ENCODE results near the gene ZWINT. TPM values are rescaled to one million over a fixed set of nuclear protein-coding genes. Genes with fewer than 3 reads are reported as not detected.

ZWINT gene
- total and polyA plus RNA-seq, 2 donors (not counting 1 experiment from before 2014, with no cell fraction given), result 10.9 to 19.6 TPM

DNA sequence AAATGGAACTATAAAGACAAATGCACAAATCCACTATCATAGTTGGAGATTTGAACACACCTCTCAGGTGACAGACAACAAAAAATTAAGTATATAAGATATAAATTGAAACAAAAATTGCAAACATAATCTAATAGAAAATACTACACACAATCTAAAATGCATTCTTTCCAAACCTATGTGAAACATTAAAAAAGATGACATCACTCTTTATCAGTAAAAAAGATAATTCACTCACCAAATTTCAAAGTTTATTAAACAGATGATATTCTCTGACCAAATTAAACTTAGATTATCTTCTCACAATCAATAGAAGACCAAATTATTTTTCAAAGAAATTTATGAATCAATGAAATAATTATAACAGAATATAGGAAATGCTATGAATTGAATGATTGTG is 4.0 kb downstream of the ZWINT start:
- H3K4me2 ChIP-seq (ENCODE audit: extremely low read depth, insufficient read depth, low read length), result no peak overlapping the region
- no peak overlapping the region for H3K27ac ChIP-seq (ENCODE audit: insufficient read depth, low read length)
- no peak overlapping the region for H2AFZ ChIP-seq (ENCODE audit: low read length)
- H3K9me3 ChIP-seq (ENCODE audit: control insufficient read depth, insufficient read depth, low read depth, low read length), result no peaks in the 10 kb centered on the region
- no peak overlapping the region for H3K4me3 ChIP-seq (replicated peaks in 1 of 4; ENCODE audit: control extremely low read depth in 1 of 4, insufficient read depth in 1 of 4, low read depth in 3 of 4, low read length in 4 of 4)
- H3K9ac ChIP-seq (ENCODE audit: insufficient read depth, low read length), result no peak overlapping the region
- H3K36me3 ChIP-seq (ENCODE audit: control insufficient read depth, insufficient read depth, low read length), result peaks cover 3% of the 10 kb centered on the region
- H3K27me3 ChIP-seq (ENCODE audit: control insufficient read depth, insufficient read depth, low read length), result no peaks in the 10 kb centered on the region
- no peak for DNase-seq (ENCODE audit: low read depth in 2 of 2)
- no peaks in the 10 kb centered on the region for H3K4me1 ChIP-seq (ENCODE audit: control insufficient read depth, extremely low read depth, insufficient read depth, low read length)
- H4K20me1 ChIP-seq (ENCODE audit: control insufficient read depth, extremely low read depth, insufficient read depth, low read length), result no peaks in the 10 kb centered on the region
- TF ChIP-seq CTCF (conservative IDR thresholded peaks at IDR 0.05 in 1 of 2, IDR thresholded peaks at IDR 0.05 in 1 of 2; ENCODE audit: low read depth in 1 of 2, low read length in 2 of 2) (no peak), EZH2 (IDR thresholded peaks at IDR 0.05; ENCODE audit: low read length, missing control alignments) (no peak)
- peaks cover 18% of the 10 kb centered on the region for H3K79me2 ChIP-seq (ENCODE audit: control insufficient read depth, insufficient read depth, low read length)

DNA sequence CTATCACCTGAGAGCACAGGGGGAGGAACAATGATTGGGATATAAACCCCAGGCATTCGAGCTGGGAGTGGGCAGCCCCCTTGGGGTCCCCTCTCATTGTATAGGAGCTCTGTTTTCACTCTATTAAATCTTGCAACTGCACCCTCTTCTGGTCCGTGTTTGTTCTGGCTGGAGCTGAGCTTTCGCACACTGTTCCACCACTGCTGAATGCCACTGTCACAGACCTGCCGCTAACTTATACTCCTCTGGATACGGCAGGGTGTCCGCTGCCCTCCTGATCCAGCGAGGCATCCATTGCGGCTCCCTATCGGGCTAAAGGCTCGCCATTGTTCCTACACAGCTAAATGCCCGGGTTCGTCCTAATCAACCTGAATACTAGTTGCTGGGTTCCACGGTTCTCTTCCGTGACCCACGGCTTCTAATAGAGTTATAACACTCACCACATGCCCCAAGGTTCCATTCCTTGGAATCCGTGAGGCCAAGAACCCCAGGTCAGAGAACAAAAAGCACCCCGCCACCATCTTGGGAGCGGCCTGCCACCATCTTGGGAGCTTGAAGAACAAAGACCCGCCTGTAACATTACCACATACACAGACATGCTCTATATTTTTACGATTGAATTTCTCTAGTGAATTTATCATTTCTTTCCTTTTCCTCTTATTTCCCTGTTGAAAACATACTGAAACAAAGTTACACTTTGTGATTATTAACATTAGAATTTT is 9.0 kb downstream of the ZWINT start:
- Histone ChIP-seq H3K36me3 (ENCODE audit: control insufficient read depth, insufficient read depth, low read length) (no peaks in the 10 kb centered on the region), H3K79me2 (ENCODE audit: control insufficient read depth, insufficient read depth, low read length) (no peaks in the 10 kb centered on the region), H3K9me3 (ENCODE audit: control insufficient read depth, insufficient read depth, low read depth, low read length) (no peaks in the 10 kb centered on the region), H3K27ac (ENCODE audit: insufficient read depth, low read length) (no peak overlapping the region), H3K4me1 (ENCODE audit: control insufficient read depth, extremely low read depth, insufficient read depth, low read length) (no peaks in the 10 kb centered on the region), H3K4me3 (replicated peaks in 1 of 4; ENCODE audit: control extremely low read depth in 1 of 4, insufficient read depth in 1 of 4, low read depth in 3 of 4, low read length in 4 of 4) (no peak overlapping the region), H3K27me3 (ENCODE audit: control insufficient read depth, insufficient read depth, low read length) (no peaks in the 10 kb centered on the region), H3K9ac (ENCODE audit: insufficient read depth, low read length) (no peak overlapping the region), H2AFZ (ENCODE audit: low read length) (no peak overlapping the region), H4K20me1 (ENCODE audit: control insufficient read depth, extremely low read depth, insufficient read depth, low read length) (no peaks in the 10 kb centered on the region), H3K4me2 (ENCODE audit: extremely low read depth, insufficient read depth, low read length) (no peak overlapping the region)
- TF ChIP-seq EZH2 (IDR thresholded peaks at IDR 0.05; ENCODE audit: low read length, missing control alignments) (no peak), CTCF (conservative IDR thresholded peaks at IDR 0.05 in 1 of 2, IDR thresholded peaks at IDR 0.05 in 1 of 2; ENCODE audit: low read depth in 1 of 2, low read length in 2 of 2) (no peak)
- no peak for DNase-seq (ENCODE audit: low read depth in 2 of 2)

DNA sequence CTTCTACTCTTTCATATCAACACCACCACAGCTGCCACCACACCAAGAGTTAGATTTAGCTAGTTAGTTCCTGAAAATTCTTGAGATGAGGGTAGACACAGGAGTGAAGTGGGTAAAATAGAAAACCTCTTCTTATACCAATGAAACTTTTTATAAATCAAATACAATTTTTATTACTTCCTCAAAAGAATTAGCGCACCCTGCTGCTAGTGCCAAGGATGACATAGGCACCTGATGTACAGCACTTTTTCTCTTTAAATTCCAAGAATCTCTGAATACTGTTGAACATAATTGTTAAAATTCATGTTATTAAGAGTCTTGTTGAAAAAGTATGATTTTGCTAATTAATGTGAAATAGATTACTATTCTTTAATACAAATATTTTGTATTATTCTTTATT is 11.4 kb downstream of the ZWINT start:
- Histone ChIP-seq H3K36me3 (ENCODE audit: control insufficient read depth, insufficient read depth, low read length) (no peaks in the 10 kb centered on the region), H3K79me2 (ENCODE audit: control insufficient read depth, insufficient read depth, low read length) (no peaks in the 10 kb centered on the region), H3K4me2 (ENCODE audit: extremely low read depth, insufficient read depth, low read length) (no peak overlapping the region)

More for the DNA sequence above, 11.4 kb downstream of the ZWINT start:
- H3K4me1 ChIP-seq (ENCODE audit: control insufficient read depth, extremely low read depth, insufficient read depth, low read length), result no peaks in the 10 kb centered on the region
- no peak overlapping the region for H2AFZ ChIP-seq (ENCODE audit: low read length)
- H3K27me3 ChIP-seq (ENCODE audit: control insufficient read depth, insufficient read depth, low read length), result no peaks in the 10 kb centered on the region
- no peak overlapping the region for H3K27ac ChIP-seq (ENCODE audit: insufficient read depth, low read length)
- H3K9ac ChIP-seq (ENCODE audit: insufficient read depth, low read length), result no peak overlapping the region
- H3K9me3 ChIP-seq (ENCODE audit: control insufficient read depth, insufficient read depth, low read depth, low read length), result no peaks in the 10 kb centered on the region
- H3K4me3 ChIP-seq (replicated peaks in 1 of 4; ENCODE audit: control extremely low read depth in 1 of 4, insufficient read depth in 1 of 4, low read depth in 3 of 4, low read length in 4 of 4), result no peak overlapping the region
- no peak for DNase-seq (ENCODE audit: low read depth in 2 of 2)
- no peak for TF ChIP-seq EZH2 (IDR thresholded peaks at IDR 0.05; ENCODE audit: low read length, missing control alignments)
- peak in 1 of 2 donors; percentile 10 for TF ChIP-seq CTCF (conservative IDR thresholded peaks at IDR 0.05 in 1 of 2, IDR thresholded peaks at IDR 0.05 in 1 of 2; ENCODE audit: low read depth in 1 of 2, low read length in 2 of 2)
- no peaks in the 10 kb centered on the region for H4K20me1 ChIP-seq (ENCODE audit: control insufficient read depth, extremely low read depth, insufficient read depth, low read length)
